Endothelial cell of umbilical vein (primary cell): ENCODE data around the gene PLAGL1. TPM values are rescaled to one million over a fixed set of nuclear protein-coding genes. Genes with fewer than 3 reads are reported as not detected.

Experiments
- BruUV-seq: library from RNA; stranded (reverse); fragments of 400-500 nt; replicated peaks from 2 replicates; lab custom pipeline; 2021; lab: Mats Ljungman, UMichigan
- CTCF ChIA-PET: fragments of 300-600, 350-600 bp; sonication (Branson Sonifier 250); formaldehyde crosslinking; loops from one replicate; lab custom pipeline; 2021; ENCODE audit warnings: antibody characterized with exemption, inconsistent platforms; lab: Charles Lee
- POLR2A ChIA-PET: fragments of 300-600, 350-600 bp; sonication (Branson Sonifier 250); formaldehyde crosslinking; loops from one replicate; lab custom pipeline; 2021; ENCODE audit warnings: antibody characterized with exemption, inconsistent platforms; lab: Charles Lee
- DNase-seq: peaks from one replicate; pipeline ENCODE4 v3.0.0-alpha.2; 2011; ENCODE audit warnings: low read depth, low spot score
- FAIRE-seq: peaks from 2 replicates; lab custom pipeline; 2011; peaks lifted over from hg19 to GRCh38; lab: Jason Lieb, UNC
- H2AFZ ChIP-seq: 2 replicates; pipeline ENCODE4 v1.6.0; 2012; ENCODE audit warnings: low read depth, low read length, control low read depth, inconsistent platforms
- H3K27ac ChIP-seq: 2 replicates; pipeline ENCODE4 v1.5.1; 2011; ENCODE audit warnings: low read depth, mild to moderate bottlenecking, control low read depth, low read length, moderate library complexity; ENCODE audit not compliant: insufficient read depth
- H3K27me3 ChIP-seq, 2 experiments: 2 replicates each; pipeline versions ENCODE4 v1.6.0 to v1.6.1; 2011; ENCODE audit warnings: low read length in 2 of 2, mixed read lengths in 1 of 2; ENCODE audit not compliant: control insufficient read depth in 2 of 2, insufficient read depth in 2 of 2
- H3K36me3 ChIP-seq, 2 experiments: 2 replicates in 1 of 2; 3 replicates in 1 of 2; pipeline ENCODE4 v1.5.1; 2011; ENCODE audit warnings: low read length in 2 of 2, mild to moderate bottlenecking in 1 of 2, moderate library complexity in 1 of 2; ENCODE audit not compliant: control insufficient read depth in 2 of 2, insufficient read depth in 2 of 2; ENCODE audit errors: extremely low read depth in 1 of 2
- H3K4me1 ChIP-seq: 3 replicates; pipeline ENCODE4 v1.5.1; 2011; ENCODE audit warnings: mild to moderate bottlenecking, low read length; ENCODE audit not compliant: control insufficient read depth, insufficient read depth; ENCODE audit errors: extremely low read depth
- H3K4me2 ChIP-seq: 2 replicates; pipeline ENCODE4 v1.6.1; 2011; ENCODE audit warnings: low read length, control low read depth, mixed read lengths; ENCODE audit not compliant: insufficient read depth
- H3K4me3 ChIP-seq, 3 experiments: fragments of 200-600 bp in 1 of 3; sonication (generic), shearing (Covaris generic) in 1 of 3; replicated peaks in 1 of 3; 2 replicates each; pipeline ENCODE4 v1.5.1; 2011 to 2016; ENCODE audit warnings: control low read depth in 3 of 3, low read length in 3 of 3, mild to moderate bottlenecking in 2 of 3, inconsistent platforms in 1 of 3, low read depth in 1 of 3, moderate library complexity in 1 of 3; ENCODE audit not compliant: insufficient read depth in 1 of 3
- H3K79me2 ChIP-seq: 2 replicates; pipeline ENCODE4 v1.6.0; 2012; ENCODE audit warnings: low read length, inconsistent platforms; ENCODE audit not compliant: control insufficient read depth, insufficient read depth
- H3K9ac ChIP-seq: replicated peaks from 2 replicates; pipeline ENCODE3; 2011; ENCODE audit warnings: low read length, control low read depth; ENCODE audit not compliant: insufficient read depth; ENCODE audit errors: extremely low read depth
- H3K9me1 ChIP-seq: replicated peaks from 3 replicates; pipeline ENCODE4 v1.6.0; 2011; ENCODE audit warnings: mild to moderate bottlenecking, low read length; ENCODE audit not compliant: control insufficient read depth, insufficient read depth; ENCODE audit errors: extremely low read depth
- H3K9me3 ChIP-seq: replicated peaks from 2 replicates; pipeline ENCODE4 v1.5.1; 2012; ENCODE audit warnings: low read length, inconsistent platforms; ENCODE audit not compliant: control insufficient read depth, insufficient read depth
- H4K20me1 ChIP-seq: replicated peaks from 2 replicates; pipeline ENCODE3; 2011; ENCODE audit warnings: mild to moderate bottlenecking, low read length; ENCODE audit not compliant: control insufficient read depth, insufficient read depth; ENCODE audit errors: extremely low read depth
- CTCF ChIP-seq, 2 donors: IDR thresholded peaks; 1 replicate in 1 of 2; 2 replicates in 1 of 2; pipeline ENCODE4 v1.5.1; 2011; ENCODE audit warnings: low read length in 2 of 2, mild to moderate bottlenecking in 2 of 2, moderate library complexity in 2 of 2, control low read depth in 1 of 2, inconsistent platforms in 1 of 2, low read depth in 1 of 2; ENCODE audit not compliant: insufficient read depth in 1 of 2; ENCODE audit errors: extremely low read depth in 1 of 2
- EZH2 ChIP-seq: IDR thresholded peaks from 2 replicates; pipeline ENCODE4 v1.6.1; 2012; ENCODE audit warnings: borderline replicate concordance, low read depth, mild to moderate bottlenecking, moderate library complexity, low read length, inconsistent platforms; ENCODE audit not compliant: severe bottlenecking
- FOS ChIP-seq: IDR thresholded peaks from 2 replicates; pipeline ENCODE4 v1.6.1; 2011; ENCODE audit warnings: mild to moderate bottlenecking, low read length, moderate library complexity, borderline replicate concordance; ENCODE audit not compliant: insufficient read depth
- GATA2 ChIP-seq: IDR thresholded peaks from 2 replicates; pipeline ENCODE4 v1.7.0; 2011; ENCODE audit warnings: low read depth, mild to moderate bottlenecking, moderate library complexity, mixed read lengths, low read length; ENCODE audit not compliant: insufficient read length, insufficient read depth
- JUN ChIP-seq: IDR thresholded peaks from 2 replicates; pipeline ENCODE4 v1.6.1; 2011; ENCODE audit warnings: borderline replicate concordance, low read depth; ENCODE audit not compliant: insufficient read length, insufficient read depth
- MAX ChIP-seq: IDR thresholded peaks from 2 replicates; pipeline ENCODE4 v1.6.1; 2011; ENCODE audit not compliant: insufficient read depth, insufficient read length
- MYC ChIP-seq: IDR thresholded peaks from one replicate; pipeline ENCODE4 v1.6.1; 2011; ENCODE audit warnings: mild to moderate bottlenecking, low read depth, low read length
- POLR2A ChIP-seq: IDR thresholded peaks from 2 replicates; pipeline ENCODE4 v1.6.1; 2012; ENCODE audit warnings: low read depth, mild to moderate bottlenecking, control low read depth, low read length
- POLR2AphosphoS5 ChIP-seq: IDR thresholded peaks from 2 replicates; pipeline ENCODE4 v1.6.1; 2012; ENCODE audit warnings: low read depth, mild to moderate bottlenecking, control low read depth, low read length, moderate library complexity; ENCODE audit not compliant: insufficient read depth
- dilution Hi-C: fragments of 300-500 bp; cut with MboI; formaldehyde crosslinking; loops from one replicate; pipeline ENCODE4 v1.15.0; 2019; ENCODE audit warnings: low sequenced_read_pairs; ENCODE audit not compliant: extremely low pct_ligation_motif_present
- intact Hi-C: fragments of 100-400 bp; cut with micrococcal nuclease; formaldehyde crosslinking; loops from one replicate; pipeline ENCODE4 v1.10.0; 2022
- polyA plus RNA-seq, 4 experiments: library from polyadenylated mRNA; depleted of rRNA in 3 of 4; stranded (reverse) in 3 of 4; unstranded in 1 of 4; fragments of >200 nt; gene quantifications; 2 replicates each; pipeline versions ENCODE4 v1.2.1 to v1.2.3, GENCODE V29; 2011 to 2012; ENCODE audit warnings: missing spikeins in 1 of 4
- total RNA-seq: library from RNA; stranded (reverse); gene quantifications from 2 replicates; pipeline ENCODE4 v1.2.3, GENCODE V29; 2021

PLAGL1 gene
- total and polyA plus RNA-seq, 2 donors (not counting 3 experiments of a cell fraction or from before 2014, with no cell fraction given) = 20.9 to 40.4 TPM

GRCh38 chr6:143970456-143971218 lies 37.4 kb downstream of the PLAGL1 start:
- H3K4me3 ChIP-seq = no peak overlapping the region
- dilution Hi-C loops (no loop called here), intact Hi-C loops (no loop called here)
- no peak overlapping the region for H3K4me2 ChIP-seq
- ChIA-PET CTCF (interaction anchor here (1.3 kb wide), 1 partner anchor 12 kb away, joined by 3 read pairs; no protein-coding TSS in a partner anchor), POLR2A (no interaction called here)
- H3K36me3 ChIP-seq = no peaks in the 10 kb centered on the region
- no TSS peak for BruUV-seq
- H3K9me1 ChIP-seq = no peaks in the 10 kb centered on the region
- H3K4me1 ChIP-seq = no peaks in the 10 kb centered on the region
- H3K27me3 ChIP-seq = peaks cover 6% of the 10 kb centered on the region in 2 experiments
- no peak overlapping the region for H2AFZ ChIP-seq
- TF ChIP-seq POLR2A (no peak), EZH2 (no peak), GATA2 (no peak), MYC (no peak), MAX (no peak), POLR2AphosphoS5 (no peak), FOS (no peak), JUN (no peak), CTCF (IDR thresholded peaks at IDR 0.05; ENCODE audit: extremely low read depth in 1 of 2, insufficient read depth in 1 of 2, low read depth in 1 of 2, low read length in 2 of 2) (no peak)
- H3K27ac ChIP-seq = no peak overlapping the region
- H4K20me1 ChIP-seq = no peaks in the 10 kb centered on the region
- no peak for DNase-seq
- no peaks in the 10 kb centered on the region for H3K79me2 ChIP-seq
- H3K9ac ChIP-seq = no peak overlapping the region
- no peaks in the 10 kb centered on the region for H3K9me3 ChIP-seq
- FAIRE-seq = no peak
